Tongue (tissue), 2 donors: ENCODE data around the gene RILP. TPM values are rescaled to one million over a fixed set of nuclear protein-coding genes. Genes with fewer than 3 reads are reported as not detected.

Experiments
- DNase-seq: peaks from one replicate; pipeline ENCODE4 v3.0.0-alpha.2; 2015
- total RNA-seq: library from RNA; depleted of rRNA; stranded (reverse); fragments of >200 nt; gene quantifications from one replicate; pipeline ENCODE4 v1.2.3, GENCODE V29; 2014

Gene RILP
- total RNA-seq, 1 donor from 2014 or later: 18.2 TPM

DNA sequence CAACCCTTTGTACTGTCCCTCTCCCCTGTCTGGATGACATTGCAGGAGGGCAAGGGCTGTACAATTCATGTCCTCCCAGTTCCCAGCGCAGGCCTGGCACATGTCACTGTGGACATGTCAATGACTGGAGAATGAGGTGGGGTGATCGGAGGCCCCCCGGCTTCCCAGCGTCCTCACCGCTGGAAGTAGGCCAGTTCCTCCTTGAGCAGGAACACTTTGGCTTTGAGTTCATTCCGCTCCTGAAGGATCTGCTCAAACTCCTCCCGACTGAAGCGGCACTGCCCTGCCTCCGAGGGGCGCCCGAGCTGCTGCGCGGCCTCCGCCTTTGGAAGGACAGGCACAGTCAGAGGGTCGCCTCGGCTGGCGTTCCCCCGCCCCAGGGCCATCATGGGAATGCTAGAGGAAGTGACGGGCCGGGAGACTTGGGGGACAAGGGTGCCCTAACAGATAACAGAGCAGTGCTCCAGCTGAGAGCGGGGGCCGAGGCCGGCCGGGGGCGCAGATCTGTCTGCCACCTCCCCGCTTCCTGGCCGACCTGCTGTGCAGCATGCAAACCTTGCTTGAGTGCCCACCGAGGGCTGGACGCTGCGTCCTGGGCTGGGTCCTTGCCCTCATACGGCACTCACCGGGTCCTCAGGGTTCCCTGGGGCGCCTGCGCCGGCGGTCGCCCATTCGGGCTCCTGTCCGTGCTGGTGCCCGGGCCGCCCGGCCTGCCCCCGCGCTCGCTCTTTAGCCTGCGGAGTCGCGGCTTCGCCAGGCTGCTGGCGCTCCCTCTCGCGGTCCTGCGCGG, 1.3 kb downstream of the RILP start:
- DNase-seq: peak; percentile 38

DNA sequence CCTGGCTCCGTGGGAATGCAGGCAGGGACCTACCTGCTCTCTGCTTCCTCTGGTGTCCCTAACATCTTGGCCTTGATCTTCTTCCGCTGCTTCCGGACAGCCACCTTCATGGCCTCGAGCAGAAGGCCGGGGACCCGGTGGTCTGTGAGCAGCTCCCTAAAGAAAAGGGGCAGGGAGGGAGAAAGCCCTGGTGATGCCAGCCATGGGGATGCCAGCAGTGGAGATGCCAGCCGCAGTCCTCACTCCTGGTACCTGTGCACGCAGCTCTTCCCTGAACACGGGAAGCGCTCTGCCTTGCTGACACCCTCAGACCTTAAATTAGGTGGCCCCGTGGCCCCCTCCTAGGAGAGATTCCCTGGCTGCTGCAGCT, 1.9 kb downstream of the RILP start:
- no peak for DNase-seq

DNA sequence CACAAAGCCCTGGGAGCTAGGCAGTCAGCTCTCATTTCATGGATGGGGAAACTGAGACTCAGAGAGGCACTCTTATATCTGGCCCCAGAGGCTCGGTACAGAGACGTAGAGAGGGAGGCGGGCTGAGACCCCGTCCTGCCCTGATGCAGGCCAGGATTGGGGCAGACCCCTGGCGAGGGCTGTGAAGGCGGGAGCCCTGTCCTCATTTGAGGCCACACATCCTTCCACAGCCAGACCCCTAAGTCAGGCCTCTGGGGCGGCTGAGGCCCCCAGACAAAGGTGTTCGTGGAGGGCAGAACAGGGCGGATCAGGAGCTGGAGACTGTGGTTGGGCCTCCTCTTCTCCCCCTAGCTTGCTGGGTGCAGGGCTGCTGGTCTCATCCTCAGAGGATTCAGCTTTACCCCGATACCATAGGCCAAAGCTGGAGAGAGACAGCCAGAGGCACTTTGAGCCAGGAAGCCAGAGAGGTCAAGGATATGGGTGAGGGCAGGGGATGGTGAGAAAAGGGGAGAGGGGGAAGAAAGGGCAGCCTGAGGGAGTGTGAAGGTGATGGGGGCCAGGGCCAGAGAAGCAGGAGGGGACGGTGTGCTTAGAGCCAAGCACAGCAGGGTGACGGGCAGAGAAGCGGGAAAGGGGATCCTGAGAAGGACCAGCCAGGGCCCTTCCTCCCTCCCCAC, 3.3 kb downstream of the RILP start:
- DNase-seq: no peak

DNA sequence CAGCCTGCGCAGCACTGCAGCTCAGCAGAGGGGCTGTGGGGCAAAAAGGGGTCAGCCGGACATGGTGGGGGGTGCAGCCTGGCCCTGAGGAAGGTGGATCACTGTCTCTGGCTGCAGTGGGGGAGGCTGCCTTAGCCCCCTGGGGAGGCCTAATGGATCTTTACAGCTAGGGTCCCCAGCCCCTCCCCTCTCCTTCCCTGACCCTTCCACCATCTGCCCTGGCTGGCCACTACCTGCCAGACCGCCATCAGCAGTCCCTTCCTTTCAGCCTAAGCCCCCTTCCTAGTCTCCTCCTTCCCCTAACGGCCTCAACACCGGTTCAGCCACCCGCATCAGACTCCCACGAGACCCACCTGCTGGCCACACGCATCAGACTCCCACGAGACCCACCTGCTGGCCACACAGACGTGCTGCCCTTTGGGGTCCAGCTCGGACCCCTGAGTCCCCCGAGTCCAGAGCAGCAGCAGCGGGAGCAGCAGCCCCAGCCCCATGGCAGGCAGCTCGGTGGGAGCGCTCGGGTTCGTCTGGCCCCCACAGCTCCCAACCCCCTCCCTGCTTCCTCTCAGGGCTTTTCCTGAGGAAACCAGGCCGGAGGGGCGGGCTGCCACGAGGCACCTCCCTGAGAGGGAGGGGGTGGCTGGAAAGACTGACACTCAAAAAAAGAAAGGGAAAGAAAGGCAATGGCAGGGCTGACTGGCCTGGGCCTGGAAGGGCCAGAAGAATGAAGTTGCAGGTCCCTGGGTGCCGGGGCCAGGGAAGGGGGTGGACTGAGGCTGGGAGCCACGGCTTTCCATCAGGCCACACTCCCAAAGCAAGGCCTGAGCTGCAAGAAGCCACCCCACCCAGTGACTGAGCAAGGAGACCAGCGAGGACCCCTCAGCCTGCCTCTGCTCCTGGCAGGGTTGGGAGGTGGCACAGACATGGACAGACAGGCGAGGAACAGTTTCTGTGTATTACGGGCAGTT, 4.2 kb downstream of the RILP start, which contains the start of gene SCARF1:
Gene SCARF1, minus strand, starts transcription at position 526 of the 965 bp plus-strand sequence. Its CDS starts 35 bp downstream, at position 491.
- peak; percentile 32 for DNase-seq

DNA sequence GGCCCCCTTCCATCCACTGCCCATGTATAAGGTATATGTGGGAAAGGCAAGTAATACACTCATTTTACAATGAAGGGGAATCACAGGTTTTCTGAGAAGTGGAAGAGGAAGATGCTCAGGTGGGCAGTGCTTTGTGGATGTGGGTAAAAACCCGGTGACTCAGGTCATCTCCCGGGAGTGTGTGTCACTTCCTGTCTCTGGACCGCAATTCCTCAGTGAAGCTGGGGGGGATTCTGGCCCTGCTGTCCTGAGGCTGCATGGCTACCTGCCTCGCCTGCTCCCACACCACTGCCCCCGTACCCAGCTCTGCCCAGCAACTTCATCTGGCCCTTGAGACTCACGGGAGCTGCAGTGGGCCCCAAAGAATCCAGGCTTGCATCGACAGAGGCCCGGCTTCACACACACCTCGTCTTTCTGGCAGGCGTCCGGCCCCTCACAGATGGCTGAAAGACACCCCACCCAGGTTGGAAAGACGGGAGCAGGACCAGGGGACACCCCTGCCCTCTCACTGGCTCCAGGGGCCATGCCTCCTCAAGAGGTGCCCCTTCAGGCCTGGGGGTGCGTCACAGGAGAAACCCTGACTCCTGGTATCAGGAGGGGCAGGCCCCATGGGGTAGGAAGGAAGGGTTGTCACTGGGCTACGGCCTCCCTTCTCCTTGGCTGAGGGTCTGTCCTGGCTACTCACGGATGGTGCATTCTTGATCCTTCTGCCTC, 5.0 kb downstream of the RILP start:
- DNase-seq: no peak

DNA sequence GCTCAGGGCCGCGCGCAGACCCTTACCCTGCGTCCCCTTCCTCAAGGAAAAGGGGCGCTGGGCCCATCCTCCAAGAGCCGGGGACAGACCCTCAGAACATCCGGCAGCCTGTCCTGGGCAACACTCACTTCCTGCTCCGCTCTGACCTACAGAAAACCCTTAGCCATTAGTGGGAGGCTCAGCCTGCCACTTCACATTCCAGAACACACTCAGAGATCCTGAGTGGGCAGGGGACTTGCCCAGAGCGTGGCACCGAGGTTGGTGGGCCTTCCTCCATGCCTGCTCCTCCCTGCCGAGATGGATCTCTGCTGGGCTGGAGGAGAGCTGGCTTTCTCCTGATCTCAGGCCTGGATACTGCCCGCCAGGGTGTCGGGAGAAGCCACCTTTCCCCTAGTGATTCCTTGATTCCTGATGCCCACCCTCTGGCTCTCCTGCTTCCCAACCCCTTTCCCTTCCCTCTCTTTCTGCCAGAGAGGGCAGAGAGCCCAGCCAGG, 5.6 kb downstream of the RILP start:
- DNase-seq: no peak

DNA sequence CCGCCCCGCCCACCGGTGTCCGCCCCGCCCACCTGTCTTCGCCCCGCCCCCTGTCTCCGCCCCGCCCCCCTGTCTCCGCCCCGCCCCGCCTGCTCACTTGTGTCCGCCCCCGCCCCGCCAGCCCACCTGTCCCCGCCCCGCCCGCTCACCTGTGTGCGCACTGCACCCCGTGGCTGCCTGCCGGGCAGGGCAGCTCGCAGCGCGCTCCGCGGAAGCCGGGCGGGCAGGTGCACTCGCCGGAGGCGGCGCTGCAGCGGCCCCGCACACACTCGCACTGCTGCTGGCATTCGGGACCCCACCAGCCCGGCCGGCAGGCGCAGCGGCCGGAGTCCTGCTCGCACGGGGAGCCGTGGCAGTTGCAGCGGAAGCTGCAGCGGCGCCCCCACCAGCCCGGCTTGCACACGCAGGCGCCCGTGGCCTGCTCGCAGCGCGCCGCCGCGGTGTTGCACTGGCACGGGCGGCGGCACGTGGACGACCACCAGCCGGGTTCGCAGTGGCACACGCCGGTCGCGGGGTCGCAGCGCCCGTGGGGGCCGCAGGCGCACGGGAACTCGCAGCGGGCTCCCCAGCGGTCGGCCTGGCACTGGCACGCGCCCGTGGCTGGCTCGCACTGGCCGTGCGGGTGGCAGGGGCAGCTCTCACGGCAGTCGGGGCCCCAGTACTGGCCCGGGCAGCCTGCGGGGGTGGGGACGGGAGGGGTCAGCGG, 6.2 kb downstream of the RILP start:
- DNase-seq: peak; percentile 47

DNA sequence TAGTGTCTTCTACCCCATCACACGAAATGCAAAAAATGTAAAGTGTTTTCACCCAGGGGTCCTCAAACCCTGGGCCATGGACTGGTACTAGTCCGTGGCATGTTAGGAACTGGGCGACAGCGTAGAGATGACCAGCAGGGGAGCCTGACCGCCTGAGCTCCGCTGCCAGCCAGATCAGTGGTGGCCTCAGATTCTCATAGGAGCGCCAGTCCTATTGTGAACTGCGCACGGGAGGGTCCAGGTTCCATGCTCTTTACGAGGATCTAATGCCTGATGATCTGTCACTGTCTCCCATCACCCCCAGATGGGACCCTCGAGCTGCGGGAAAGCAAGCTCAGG, 8.6 kb downstream of the RILP start:
- no peak for DNase-seq

DNA sequence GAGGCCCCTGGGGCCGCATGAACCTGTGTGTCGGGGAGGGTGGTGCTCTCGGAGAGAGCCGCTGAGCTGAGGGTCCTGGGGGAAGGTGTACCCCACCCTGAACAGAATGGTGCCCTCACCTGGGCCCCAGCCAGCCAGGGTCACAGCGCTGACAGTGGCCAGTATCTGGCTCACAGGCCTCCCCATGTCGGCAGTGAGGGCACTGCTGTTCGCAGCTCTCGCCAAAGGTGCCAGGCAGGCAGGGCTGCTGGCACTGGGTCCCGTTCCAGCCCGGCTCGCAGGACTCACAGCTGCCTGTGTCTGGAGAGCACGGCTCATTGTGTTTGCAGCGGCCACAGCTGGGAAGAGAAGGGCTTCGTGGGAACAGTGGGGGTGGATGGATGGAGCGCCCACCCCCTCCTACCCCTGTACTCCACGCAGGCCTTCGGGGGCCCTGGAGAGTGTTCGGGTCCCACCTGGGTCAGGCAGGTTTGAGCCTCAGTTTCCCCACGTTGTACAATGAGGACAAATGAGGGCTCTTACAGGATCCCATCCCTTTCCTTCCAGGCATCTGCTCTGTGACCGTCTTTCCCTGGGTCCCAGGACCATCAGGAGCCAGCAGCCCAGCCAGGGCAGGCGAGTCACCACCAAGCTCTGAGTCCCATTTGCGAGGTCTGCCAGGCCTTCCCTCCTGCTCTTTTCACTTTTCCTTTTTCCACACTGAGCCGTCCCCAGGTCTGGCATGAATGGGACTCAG, 9.2 kb downstream of the RILP start:
- peak; percentile 75 for DNase-seq

DNA sequence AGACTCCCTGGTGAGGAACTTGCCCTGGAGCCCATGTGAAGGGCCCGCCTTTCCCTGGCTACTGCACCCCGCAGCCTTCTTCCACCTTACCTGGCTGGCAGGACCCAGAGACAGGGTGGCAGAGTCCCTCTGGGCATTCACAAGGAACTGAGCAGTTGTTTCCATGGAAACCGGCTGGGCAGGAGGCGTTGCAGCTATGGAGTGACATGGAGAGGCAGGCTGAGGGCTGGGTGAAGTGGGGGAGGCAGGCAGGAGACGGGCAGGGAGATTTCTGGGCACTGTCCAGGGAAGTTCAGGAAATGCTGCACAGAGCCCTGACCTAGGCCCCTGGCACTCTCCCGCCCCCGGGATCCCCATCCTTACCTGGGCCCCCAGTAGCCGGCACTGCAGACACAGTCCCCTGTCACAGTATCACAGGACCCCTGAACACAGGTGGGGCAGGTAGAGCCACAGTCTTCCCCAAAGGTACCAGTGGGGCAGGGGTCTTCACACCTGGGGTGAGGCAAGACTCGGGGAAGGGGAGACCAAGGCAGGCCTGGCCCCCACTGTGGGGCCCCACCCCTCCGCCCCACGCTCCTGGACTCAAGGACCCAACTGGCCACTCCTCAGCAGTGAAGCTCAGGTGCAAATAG, 10.0 kb downstream of the RILP start:
- no peak for DNase-seq

DNA sequence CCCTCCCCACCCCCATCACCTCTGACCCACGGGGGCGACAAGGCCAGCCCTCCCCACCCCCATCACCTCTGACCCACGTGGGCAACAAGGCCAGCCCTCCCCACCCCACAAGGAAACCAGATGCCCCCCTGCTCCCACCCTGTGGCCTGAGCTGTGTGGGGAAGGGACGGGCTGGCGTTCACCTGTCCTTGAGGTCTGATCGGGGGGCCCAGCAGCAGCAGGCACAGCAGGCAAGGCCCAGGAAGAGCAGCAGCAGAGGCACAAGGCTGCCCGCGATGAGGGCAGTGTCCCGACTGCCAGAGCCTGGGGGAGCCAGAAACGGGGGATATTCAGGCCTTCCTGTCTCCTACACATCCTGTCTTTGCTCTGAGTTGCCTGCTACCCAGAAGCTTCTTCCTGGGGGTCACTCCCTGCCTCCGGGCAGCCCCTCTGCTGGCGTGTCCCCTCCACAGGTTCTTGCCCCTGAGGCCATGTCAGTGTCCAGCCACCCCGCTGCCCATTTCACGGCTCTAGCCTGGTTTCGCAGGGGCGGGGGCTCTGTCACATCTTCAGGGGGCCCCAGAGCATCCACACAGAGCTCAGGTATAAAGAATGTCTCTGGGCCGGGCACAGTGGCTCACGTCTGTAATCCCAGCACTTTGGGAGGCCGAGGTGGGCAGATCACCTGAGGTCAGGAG, 10.9 kb downstream of the RILP start:
- no peak for DNase-seq

DNA sequence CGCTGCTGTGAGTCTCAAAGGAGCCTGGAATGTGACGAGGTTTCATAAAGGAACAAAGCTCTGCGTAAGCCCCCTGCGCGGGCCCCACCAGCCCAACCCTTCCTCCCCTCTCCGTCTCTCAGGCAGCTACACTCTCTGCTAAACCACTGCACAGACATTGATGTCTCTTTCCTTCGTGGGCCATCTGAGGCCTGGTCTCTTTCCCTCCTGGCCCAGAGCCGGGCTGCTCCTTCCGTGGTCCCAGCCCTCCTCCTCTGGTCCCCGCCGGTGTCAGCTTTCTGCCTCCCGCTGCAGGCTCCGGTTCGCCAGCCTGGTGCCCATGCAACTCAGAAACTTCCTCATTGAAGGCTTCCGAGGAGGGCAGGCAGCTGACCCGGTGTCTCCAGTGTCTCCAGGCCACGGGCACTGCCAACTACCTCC, 11.5 kb downstream of the RILP start:
- peak; percentile 73 for DNase-seq

DNA sequence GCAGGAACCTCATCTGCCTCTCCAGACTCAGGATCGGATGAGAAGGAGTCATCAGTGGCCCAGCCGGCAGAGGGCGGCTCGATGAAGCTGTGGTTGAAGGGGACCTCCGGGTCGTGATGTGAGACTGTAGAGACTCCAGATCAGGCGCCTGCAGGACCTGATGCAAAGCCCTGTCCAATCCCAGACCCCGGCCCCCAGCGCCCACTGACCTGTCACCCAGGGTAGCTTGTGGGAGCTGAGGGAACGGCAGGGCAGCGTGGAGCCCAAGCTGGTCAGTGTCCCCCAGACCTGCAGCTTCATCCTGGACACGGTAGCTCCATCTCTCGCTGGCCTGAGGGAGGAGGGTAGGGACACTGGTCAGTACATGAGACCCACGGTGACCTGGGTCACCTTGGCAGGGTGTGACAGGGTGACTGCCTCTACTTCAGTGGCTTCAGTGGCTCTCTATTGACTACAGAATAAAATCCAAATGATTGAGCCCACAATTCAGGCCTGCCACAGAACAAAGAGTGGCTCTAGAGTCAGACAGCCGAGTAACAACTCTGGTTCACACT, 12.9 kb downstream of the RILP start:
- no peak for DNase-seq

DNA sequence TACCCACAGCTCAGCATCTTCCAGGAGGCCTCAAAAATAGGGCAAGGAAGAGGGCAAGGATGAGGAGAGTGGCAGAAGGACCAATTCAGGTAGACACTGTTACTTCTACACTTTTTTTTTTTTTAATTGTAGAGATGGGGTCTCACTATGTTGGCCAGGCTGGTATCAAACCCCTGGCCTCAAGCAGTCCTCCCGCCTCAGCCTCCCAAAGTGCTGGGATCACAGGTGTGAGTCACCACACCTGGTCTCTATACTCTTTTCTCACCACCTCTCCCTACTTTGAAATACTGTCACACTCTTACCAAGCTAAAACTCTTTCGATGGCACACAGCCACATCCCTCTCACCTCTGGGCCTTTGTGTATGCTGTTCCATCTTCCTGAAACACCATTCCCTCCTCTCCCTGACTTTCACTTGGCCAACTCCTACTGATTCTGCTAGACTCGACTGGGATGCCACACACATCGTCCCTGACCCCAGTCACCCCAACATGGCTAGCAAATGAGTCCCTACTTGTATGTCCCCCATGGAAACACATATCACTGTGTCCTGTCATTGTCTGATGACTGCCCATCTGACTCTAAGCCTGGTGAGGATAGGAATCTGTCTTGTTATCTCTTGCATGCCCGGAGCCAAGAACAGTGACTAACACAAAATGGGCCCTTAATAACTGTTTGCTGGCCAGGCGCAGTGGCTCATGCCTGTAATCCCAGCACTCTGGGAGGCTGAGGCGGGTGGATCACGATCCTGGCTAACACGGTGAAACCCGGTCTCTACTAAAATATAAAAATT, 13.8 kb downstream of the RILP start:
- no peak for DNase-seq

DNA sequence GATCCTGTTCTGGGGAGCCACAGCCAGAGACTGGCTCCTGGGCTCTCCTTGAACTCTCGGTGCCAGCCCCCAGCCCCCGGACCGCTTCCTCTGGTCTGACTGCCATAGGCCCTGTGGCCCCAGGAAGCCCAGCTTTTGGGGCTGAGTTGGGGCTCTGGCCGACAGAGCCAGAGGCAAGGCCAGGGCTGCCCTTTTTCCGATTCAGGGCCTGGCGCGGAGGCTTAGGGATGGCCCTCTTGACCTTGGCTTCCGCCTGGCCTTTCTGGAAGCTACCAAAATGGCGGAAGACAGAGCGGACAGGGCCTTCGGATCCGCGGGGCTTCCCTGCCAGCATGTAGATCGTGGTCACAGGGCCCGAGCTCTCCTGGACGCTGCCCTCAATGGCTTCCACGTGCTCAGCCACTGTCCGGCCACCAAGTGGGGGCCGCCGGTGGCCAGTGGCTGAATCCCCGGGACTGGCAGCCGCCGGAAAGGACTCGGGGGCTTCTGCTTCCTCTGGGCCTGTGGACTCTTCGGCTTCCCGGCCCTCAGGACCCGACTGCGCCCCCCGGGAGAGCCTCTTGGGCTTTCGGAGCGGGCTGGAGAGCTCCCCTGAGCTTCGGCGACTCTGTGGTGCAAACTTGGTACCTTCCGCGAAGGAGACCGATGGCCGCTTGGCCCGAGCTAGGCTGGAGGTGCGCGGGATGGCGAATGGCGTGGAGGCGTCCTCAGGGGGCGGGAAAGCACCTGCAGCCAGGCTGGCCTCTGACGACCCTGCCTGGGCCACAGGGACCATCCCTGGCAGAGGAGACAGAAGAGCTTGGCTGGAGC, 14.6 kb downstream of the RILP start:
- DNase-seq: no peak

DNA sequence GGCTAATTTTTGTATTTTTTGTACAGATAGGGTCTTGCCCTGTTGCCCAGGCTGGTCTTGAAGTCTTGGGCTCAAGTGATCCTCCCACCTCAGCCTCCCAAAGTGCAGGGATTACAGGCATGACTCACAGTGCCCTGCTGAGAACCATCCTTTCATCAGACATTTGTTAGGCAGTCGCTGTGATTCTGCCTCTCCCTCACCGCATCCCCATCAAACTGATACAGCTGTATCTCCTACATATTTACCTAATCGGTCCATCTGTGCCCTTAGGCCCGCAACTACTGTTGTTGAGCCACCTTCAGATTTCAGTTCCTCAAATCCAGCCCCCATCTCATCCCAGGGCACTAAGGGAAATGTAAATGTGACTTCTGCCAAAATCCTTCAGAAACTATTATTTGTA, 19.0 kb downstream of the RILP start:
- no peak for DNase-seq
